Measurements from ENCODE around the gene PTPRK.

DNA sequence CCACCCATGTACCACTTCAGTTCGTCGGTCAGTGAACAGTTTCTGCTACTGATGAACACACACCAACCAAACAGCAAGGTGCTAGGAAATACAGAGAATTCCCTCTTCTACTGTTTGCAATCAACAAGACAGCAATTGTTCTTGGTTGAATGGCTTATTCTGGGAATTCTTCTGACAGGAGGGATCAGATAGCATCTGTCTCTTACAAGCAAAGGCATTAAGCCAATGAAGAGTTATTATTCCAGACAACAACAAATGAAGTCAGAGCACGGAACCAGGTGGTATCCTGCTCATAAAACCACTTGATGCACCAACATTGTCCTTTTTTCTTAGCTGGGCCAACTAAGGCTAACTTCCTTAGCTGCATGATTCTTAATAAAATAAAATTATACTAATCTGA lies 37.8 kb downstream of the PTPRK start:
- TF ChIP-seq, protein P1, sequence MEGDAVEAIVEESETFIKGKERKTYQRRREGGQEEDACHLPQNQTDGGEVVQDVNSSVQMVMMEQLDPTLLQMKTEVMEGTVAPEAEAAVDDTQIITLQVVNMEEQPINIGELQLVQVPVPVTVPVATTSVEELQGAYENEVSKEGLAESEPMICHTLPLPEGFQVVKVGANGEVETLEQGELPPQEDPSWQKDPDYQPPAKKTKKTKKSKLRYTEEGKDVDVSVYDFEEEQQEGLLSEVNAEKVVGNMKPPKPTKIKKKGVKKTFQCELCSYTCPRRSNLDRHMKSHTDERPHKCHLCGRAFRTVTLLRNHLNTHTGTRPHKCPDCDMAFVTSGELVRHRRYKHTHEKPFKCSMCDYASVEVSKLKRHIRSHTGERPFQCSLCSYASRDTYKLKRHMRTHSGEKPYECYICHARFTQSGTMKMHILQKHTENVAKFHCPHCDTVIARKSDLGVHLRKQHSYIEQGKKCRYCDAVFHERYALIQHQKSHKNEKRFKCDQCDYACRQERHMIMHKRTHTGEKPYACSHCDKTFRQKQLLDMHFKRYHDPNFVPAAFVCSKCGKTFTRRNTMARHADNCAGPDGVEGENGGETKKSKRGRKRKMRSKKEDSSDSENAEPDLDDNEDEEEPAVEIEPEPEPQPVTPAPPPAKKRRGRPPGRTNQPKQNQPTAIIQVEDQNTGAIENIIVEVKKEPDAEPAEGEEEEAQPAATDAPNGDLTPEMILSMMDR (IDR thresholded peaks at IDR 0.05 in 2 of 3, conservative IDR thresholded peaks at IDR 0.05 in 1 of 3; ENCODE audit: control insufficient read depth in 2 of 3, extremely low read depth in 1 of 3, insufficient read depth in 1 of 3, low read depth in 3 of 3, low read length in 3 of 3), result no peak
- TF ChIP-seq FOXK2 (IDR thresholded peaks at IDR 0.05), result no peak

Measured in GM12878 (cell line).